Measurements from ENCODE around the gene EMP1.

The EMP1 gene

GRCh38 chr12:13165617-13166041 is 30.9 kb upstream of the EMP1 start:
- H3K9me3 Mint-ChIP-seq, result peaks cover 5% of the 10 kb centered on the region
- no peak overlapping the region for H3K27ac Mint-ChIP-seq
- H3K4me3 Mint-ChIP-seq, result no peak overlapping the region
- H3K27me3 Mint-ChIP-seq (ENCODE audit: low read depth), result peaks cover 19% of the 10 kb centered on the region
- no peaks in the 10 kb centered on the region for H3K36me3 Mint-ChIP-seq (ENCODE audit: low read depth)
- peaks cover 17% of the 10 kb centered on the region for H3K4me1 Mint-ChIP-seq (ENCODE audit: low read depth)

- Mint-ChIP-seq H3K27ac (no peak overlapping the region), H3K9me3 (peaks cover 5% of the 10 kb centered on the region), H3K27me3 (ENCODE audit: low read depth) (peaks cover 29% of the 10 kb centered on the region), H3K4me1 (ENCODE audit: low read depth) (peaks cover 18% of the 10 kb centered on the region), H3K36me3 (ENCODE audit: low read depth) (no peaks in the 10 kb centered on the region), H3K4me3 (no peak overlapping the region)
Observed at GRCh38 chr12:13167226-13167625, 29.3 kb upstream of the EMP1 start.

DNA sequence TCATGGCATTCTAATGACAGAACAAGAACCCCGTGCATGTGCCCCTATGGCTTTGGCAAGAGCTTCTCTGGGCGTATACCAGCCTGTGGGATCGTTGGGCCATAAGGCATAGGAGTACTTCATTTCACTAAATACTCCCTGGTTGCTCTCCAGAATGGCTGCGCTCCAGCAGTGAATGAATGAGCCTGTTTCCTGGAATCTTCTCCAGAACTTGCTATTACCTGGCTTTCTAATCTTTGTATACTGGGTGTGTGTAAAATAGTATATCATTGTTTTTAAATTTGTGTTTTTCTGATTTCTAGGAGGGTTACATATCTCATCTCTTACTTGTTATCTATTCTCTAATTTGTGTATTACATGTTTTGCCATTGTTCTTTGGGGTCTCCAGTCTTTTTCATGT is 28.6 kb upstream of the EMP1 start:
- H3K9me3 Mint-ChIP-seq, result peaks cover 5% of the 10 kb centered on the region
- H3K4me1 Mint-ChIP-seq (ENCODE audit: low read depth), result peaks cover 21% of the 10 kb centered on the region
- H3K27me3 Mint-ChIP-seq (ENCODE audit: low read depth), result peaks cover 34% of the 10 kb centered on the region
- no peaks in the 10 kb centered on the region for H3K36me3 Mint-ChIP-seq (ENCODE audit: low read depth)
- H3K4me3 Mint-ChIP-seq, result no peak overlapping the region
- H3K27ac Mint-ChIP-seq, result no peak overlapping the region

- H3K27ac Mint-ChIP-seq, result no peak overlapping the region
- H3K27me3 Mint-ChIP-seq (ENCODE audit: low read depth), result peaks cover 43% of the 10 kb centered on the region
- H3K9me3 Mint-ChIP-seq, result peaks cover 5% of the 10 kb centered on the region
- H3K4me1 Mint-ChIP-seq (ENCODE audit: low read depth), result peaks cover 32% of the 10 kb centered on the region
- no peak overlapping the region for H3K4me3 Mint-ChIP-seq
- no peaks in the 10 kb centered on the region for H3K36me3 Mint-ChIP-seq (ENCODE audit: low read depth)
Observed at GRCh38 chr12:13169272-13169671, 27.3 kb upstream of the EMP1 start.

GRCh38 chr12:13170892-13171490 is 25.5 kb upstream of the EMP1 start:
- no peak overlapping the region for H3K27ac Mint-ChIP-seq
- no peak overlapping the region for H3K4me3 Mint-ChIP-seq
- H3K9me3 Mint-ChIP-seq, result peaks cover 5% of the 10 kb centered on the region
- no peaks in the 10 kb centered on the region for H3K36me3 Mint-ChIP-seq (ENCODE audit: low read depth)
- H3K27me3 Mint-ChIP-seq (ENCODE audit: low read depth), result peaks cover 51% of the 10 kb centered on the region
- peaks cover 18% of the 10 kb centered on the region for H3K4me1 Mint-ChIP-seq (ENCODE audit: low read depth)

DNA sequence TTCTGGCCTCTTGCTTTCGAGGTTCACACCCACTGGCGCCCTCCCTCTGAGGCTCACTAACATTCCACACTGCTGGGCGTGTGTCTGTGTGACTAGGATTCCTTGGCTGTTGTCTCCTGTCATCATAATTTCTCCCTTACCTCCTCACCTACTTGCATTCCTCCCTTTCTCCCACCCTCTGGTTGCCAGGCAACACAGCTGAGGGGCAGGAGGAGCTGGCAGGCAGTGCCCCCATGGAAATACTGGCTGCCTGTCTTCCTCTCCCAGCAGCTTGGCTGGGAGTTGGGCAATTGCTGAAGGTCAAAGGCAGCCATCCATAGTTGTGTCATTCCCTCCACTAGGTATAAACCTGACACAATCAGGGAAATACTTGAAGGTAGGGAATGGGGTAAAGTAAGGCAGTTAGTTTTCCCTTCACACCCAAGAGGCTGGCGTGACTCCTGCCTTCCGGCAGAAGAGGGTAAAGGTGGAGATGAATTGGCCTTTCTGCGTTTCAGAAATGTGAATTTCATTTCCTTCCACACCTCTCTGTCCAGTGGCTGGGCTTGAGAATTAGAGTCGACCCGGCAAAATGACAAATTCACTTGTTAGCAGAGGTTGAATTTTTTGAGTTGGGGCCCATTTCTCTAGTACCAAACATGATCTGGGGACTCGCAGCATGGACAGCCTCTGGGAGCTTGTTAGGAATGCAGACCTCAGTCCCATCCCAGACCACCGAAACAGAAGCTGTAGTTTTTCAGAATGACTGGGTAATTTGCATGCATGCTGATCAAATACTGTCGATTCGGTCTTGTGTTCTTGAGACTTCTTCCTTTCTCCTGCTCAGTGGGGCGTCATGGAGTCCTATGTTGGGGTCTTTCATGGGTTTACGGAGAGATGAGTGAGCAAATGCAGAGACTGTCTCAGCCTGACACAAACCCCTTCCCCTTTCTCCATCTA is 24.3 kb upstream of the EMP1 start:
- Mint-ChIP-seq H3K27ac (no peak overlapping the region), H3K4me3 (no peak overlapping the region), H3K36me3 (ENCODE audit: low read depth) (no peaks in the 10 kb centered on the region), H3K27me3 (ENCODE audit: low read depth) (peaks cover 59% of the 10 kb centered on the region), H3K9me3 (peaks cover 5% of the 10 kb centered on the region), H3K4me1 (ENCODE audit: low read depth) (peaks cover 15% of the 10 kb centered on the region)

- peaks cover 22% of the 10 kb centered on the region for H3K4me1 Mint-ChIP-seq (ENCODE audit: low read depth)
- H3K27me3 Mint-ChIP-seq (ENCODE audit: low read depth), result peaks cover 70% of the 10 kb centered on the region
- H3K4me3 Mint-ChIP-seq, result no peak overlapping the region
- no peaks in the 10 kb centered on the region for H3K9me3 Mint-ChIP-seq
- H3K27ac Mint-ChIP-seq, result peak overlapping the region; percentile 14
- peaks cover 3% of the 10 kb centered on the region for H3K36me3 Mint-ChIP-seq (ENCODE audit: low read depth)
Observed at GRCh38 chr12:13173012-13173932, 23.3 kb upstream of the EMP1 start.

DNA sequence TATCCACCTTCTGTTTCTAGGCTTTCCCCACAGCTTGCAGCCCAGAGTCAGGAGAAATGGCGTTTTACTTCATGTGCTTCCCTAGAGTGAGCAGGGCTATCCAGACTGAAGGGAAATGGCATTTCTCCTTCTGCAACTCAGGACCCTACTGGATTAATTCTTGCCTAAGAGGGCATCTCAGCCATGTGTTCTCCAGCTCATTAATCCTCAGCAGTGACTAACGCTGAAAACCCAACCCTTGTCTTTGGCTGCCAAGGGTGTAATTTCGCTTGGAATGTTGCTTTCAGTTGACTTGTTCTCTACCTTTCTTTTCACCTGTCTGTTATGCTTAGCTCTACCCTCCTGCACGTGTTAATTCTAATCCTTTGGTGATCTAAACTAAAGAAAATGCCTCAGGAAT is 21.0 kb upstream of the EMP1 start:
- peaks cover 38% of the 10 kb centered on the region for H3K4me1 Mint-ChIP-seq (ENCODE audit: low read depth)
- peaks cover 3% of the 10 kb centered on the region for H3K36me3 Mint-ChIP-seq (ENCODE audit: low read depth)
- no peak overlapping the region for H3K4me3 Mint-ChIP-seq
- no peaks in the 10 kb centered on the region for H3K9me3 Mint-ChIP-seq
- H3K27ac Mint-ChIP-seq, result no peak overlapping the region
- peaks cover 65% of the 10 kb centered on the region for H3K27me3 Mint-ChIP-seq (ENCODE audit: low read depth)

DNA sequence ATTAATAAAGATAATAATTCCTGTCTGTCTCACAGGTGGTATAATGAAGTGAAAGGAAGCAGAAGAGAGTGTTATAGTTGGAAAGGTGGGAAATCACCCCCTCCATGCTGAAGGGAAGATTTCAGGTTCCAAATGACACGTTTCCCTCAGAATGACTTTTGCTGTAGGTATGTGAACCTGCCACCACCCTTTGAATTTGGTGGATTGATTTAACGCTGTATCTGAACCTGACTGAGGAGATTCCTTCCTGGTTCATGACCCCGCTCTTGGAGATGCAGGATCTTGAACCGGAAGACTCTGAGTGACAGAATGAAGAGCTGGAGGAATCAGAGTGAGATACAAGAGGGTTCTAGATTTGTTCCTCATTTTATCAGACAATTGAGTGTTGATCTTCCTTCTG is 20.3 kb upstream of the EMP1 start:
- H3K27me3 Mint-ChIP-seq (ENCODE audit: low read depth), result peaks cover 64% of the 10 kb centered on the region
- H3K9me3 Mint-ChIP-seq, result no peaks in the 10 kb centered on the region
- H3K4me1 Mint-ChIP-seq (ENCODE audit: low read depth), result peaks cover 38% of the 10 kb centered on the region
- no peak overlapping the region for H3K4me3 Mint-ChIP-seq
- H3K36me3 Mint-ChIP-seq (ENCODE audit: low read depth), result peaks cover 3% of the 10 kb centered on the region
- H3K27ac Mint-ChIP-seq, result no peak overlapping the region

DNA sequence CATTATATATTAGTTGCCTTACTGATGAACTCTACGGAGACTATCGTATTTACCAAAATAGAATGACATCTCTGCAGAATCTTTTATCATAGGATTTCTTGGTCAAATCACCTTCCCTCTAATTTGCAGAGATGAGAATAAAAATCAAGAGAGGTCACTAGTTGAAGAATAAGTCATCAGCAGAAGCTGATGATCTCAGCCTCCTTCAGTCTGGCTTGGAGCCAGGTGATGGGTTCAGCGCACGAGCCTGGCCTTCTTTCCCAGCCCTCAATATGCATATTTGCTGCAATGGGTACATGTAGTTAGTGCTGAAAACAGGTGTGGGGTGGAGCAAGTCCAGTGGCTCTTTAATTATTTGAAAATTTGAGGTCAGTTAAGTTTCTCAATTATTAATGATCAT is 19.2 kb upstream of the EMP1 start:
- H3K4me1 Mint-ChIP-seq (ENCODE audit: low read depth), result peaks cover 41% of the 10 kb centered on the region
- peaks cover 69% of the 10 kb centered on the region for H3K27me3 Mint-ChIP-seq (ENCODE audit: low read depth)
- no peak overlapping the region for H3K4me3 Mint-ChIP-seq
- H3K9me3 Mint-ChIP-seq, result no peaks in the 10 kb centered on the region
- H3K36me3 Mint-ChIP-seq (ENCODE audit: low read depth), result peaks cover 3% of the 10 kb centered on the region
- H3K27ac Mint-ChIP-seq, result no peak overlapping the region

DNA sequence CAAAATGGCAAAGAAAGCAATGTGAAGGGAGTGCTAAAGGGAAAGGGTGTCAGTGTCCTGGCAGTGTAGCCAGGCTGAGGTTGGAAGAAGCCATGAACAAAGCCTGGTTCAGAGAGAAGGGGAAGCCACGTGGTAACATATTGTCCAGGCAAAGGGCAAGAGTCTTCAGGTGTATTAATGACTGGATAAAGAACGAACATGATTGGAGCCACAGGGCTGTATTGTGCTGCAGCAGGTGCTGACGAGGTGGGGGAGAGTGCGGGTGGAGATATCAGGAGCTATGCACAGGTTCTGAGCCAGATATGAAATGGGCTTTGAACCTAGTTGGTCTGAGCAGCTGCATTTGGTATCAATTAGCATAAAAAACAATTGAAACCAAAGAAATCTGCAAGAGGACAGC is 18.6 kb upstream of the EMP1 start:
- peaks cover 37% of the 10 kb centered on the region for H3K4me1 Mint-ChIP-seq (ENCODE audit: low read depth)
- H3K36me3 Mint-ChIP-seq (ENCODE audit: low read depth), result peaks cover 3% of the 10 kb centered on the region
- H3K27me3 Mint-ChIP-seq (ENCODE audit: low read depth), result peaks cover 64% of the 10 kb centered on the region
- H3K9me3 Mint-ChIP-seq, result no peaks in the 10 kb centered on the region
- no peak overlapping the region for H3K27ac Mint-ChIP-seq
- no peak overlapping the region for H3K4me3 Mint-ChIP-seq

- no peak overlapping the region for H3K27ac Mint-ChIP-seq
- H3K9me3 Mint-ChIP-seq, result no peaks in the 10 kb centered on the region
- peaks cover 59% of the 10 kb centered on the region for H3K27me3 Mint-ChIP-seq (ENCODE audit: low read depth)
- H3K36me3 Mint-ChIP-seq (ENCODE audit: low read depth), result peaks cover 3% of the 10 kb centered on the region
- H3K4me1 Mint-ChIP-seq (ENCODE audit: low read depth), result peaks cover 34% of the 10 kb centered on the region
- peak overlapping the region; percentile 64 for H3K4me3 Mint-ChIP-seq
Observed at GRCh38 chr12:13178568-13179210, 17.8 kb upstream of the EMP1 start.

GRCh38 chr12:13179211-13180074 is 17.1 kb upstream of the EMP1 start:
- Mint-ChIP-seq H3K27me3 (ENCODE audit: low read depth) (peaks cover 57% of the 10 kb centered on the region), H3K9me3 (no peaks in the 10 kb centered on the region), H3K4me3 (peak overlapping the region; percentile 64), H3K36me3 (ENCODE audit: low read depth) (peaks cover 4% of the 10 kb centered on the region), H3K4me1 (ENCODE audit: low read depth) (peaks cover 33% of the 10 kb centered on the region), H3K27ac (peak overlapping the region; percentile 65)

Data from T-helper 1 cell treated with Interleukin-12 subunit alpha and Interleukin-12 subunit beta and Interleukin-4 antibody, amounts not matched to agents 30 μg/mL and 1 μg/mL, for 36 hours (primary cell).